SK-N-SH treated with all-trans-retinoic acid at 6 μM for 48 hours (cell line): ENCODE measurements around the gene LAIR1.

Experiments
- ARNTL ChIP-seq: fragments of 450-650 bp; formaldehyde crosslinking; IDR thresholded peaks from 2 replicates; pipeline ENCODE4 v1.5.0; 2020; ENCODE audit warnings: low read depth, mild to moderate bottlenecking, moderate library complexity, borderline replicate concordance
- CSDC2 ChIP-seq: fragments of 250-450 bp; sonication (Bioruptor Pico); IDR thresholded peaks from 2 replicates; pipeline ENCODE4 v1.5.0; 2020; ENCODE audit warnings: mild to moderate bottlenecking, moderate library complexity
- RARB ChIP-seq: fragments of 250-450 bp; sonication (Bioruptor Pico); IDR thresholded peaks from 2 replicates; pipeline ENCODE4 v1.8.0; 2021; ENCODE audit warnings: mild to moderate bottlenecking, moderate library complexity
- SNAI2 ChIP-seq: fragments of 250-450 bp; sonication (Bioruptor Pico); IDR thresholded peaks from 2 replicates; pipeline ENCODE4 v1.5.0; 2020; ENCODE audit warnings: mild to moderate bottlenecking, moderate library complexity
- TOX ChIP-seq: fragments of 250-450 bp; sonication (Bioruptor Pico); IDR thresholded peaks from 2 replicates; pipeline ENCODE4 v1.8.0; 2021; ENCODE audit warnings: mild to moderate bottlenecking, moderate library complexity, borderline replicate concordance
- ZFP3 ChIP-seq: fragments of 250-450 bp; sonication (Bioruptor Pico); IDR thresholded peaks from 2 replicates; pipeline ENCODE4 v1.5.0; 2020; ENCODE audit warnings: mild to moderate bottlenecking, moderate library complexity
- ZNF70 ChIP-seq: fragments of 450-650 bp; formaldehyde crosslinking; IDR thresholded peaks from 2 replicates; pipeline ENCODE4 v1.5.0; 2020; ENCODE audit warnings: mild to moderate bottlenecking, moderate library complexity
- TF ChIP-seq, protein P1 (sequence below): fragments of 250-450 bp; sonication (Bioruptor Pico); IDR thresholded peaks from 2 replicates; pipeline ENCODE4 v1.8.0; 2020; ENCODE audit warnings: mild to moderate bottlenecking, moderate library complexity, borderline replicate concordance

DNA sequence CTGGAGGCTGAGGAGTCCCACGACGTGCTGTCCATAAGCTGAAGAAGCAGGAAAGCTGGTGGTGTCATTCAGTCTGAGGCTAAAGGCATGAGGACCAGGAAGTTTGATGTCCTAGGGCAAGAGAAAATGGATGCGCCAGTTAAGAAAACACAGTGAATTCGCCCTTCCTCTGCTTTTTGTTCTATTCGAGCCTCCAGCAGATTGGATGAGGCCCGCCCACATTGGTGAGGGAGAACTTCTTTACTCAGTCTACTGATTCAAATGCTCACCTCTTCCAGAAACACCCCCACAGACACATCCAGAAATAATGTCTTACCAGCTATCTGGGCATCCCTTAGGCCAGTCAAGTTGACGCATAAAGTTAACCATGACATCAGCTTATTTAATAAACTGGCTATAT lies 43.0 kb upstream of the LAIR1 start:
- TF ChIP-seq, protein P1, sequence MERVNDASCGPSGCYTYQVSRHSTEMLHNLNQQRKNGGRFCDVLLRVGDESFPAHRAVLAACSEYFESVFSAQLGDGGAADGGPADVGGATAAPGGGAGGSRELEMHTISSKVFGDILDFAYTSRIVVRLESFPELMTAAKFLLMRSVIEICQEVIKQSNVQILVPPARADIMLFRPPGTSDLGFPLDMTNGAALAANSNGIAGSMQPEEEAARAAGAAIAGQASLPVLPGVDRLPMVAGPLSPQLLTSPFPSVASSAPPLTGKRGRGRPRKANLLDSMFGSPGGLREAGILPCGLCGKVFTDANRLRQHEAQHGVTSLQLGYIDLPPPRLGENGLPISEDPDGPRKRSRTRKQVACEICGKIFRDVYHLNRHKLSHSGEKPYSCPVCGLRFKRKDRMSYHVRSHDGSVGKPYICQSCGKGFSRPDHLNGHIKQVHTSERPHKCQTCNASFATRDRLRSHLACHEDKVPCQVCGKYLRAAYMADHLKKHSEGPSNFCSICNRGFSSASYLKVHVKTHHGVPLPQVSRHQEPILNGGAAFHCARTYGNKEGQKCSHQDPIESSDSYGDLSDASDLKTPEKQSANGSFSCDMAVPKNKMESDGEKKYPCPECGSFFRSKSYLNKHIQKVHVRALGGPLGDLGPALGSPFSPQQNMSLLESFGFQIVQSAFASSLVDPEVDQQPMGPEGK (CRISPR knock-in tag): no peak
- TF ChIP-seq SNAI2 (CRISPR knock-in tag) (no peak), ZFP3 (CRISPR knock-in tag) (no peak), RARB (CRISPR knock-in tag) (no peak), ARNTL (CRISPR knock-in tag) (no peak), CSDC2 (CRISPR knock-in tag) (no peak), ZNF70 (CRISPR knock-in tag) (no peak), TOX (no peak)
